ENCODE measurements around the gene PPDPF. TPM values are rescaled to one million over a fixed set of nuclear protein-coding genes. Genes with fewer than 3 reads are reported as not detected.

Gene PPDPF
- total RNA-seq, result 56.0 and 105 TPM in 2 replicates

GRCh38 chr20:63520504-63520933 lies at the start of gene PPDPF:
Gene PPDPF, plus strand, starts transcription at chr20:63520765. Its CDS starts 544 bp downstream, at chr20:63521309.

GRCh38 chr20:63471981-63472831 lies 48.4 kb upstream of the PPDPF start, which contains the start of gene KCNQ2:
Gene KCNQ2, minus strand, starts transcription at chr20:63472655. Its CDS starts 192 bp downstream, at chr20:63472463.

GRCh38 chr20:63498960-63499337 lies 21.6 kb upstream of the PPDPF start, which contains the start of gene EEF1A2:
Gene EEF1A2, minus strand, starts transcription at chr20:63499083. Its CDS starts 1,320 bp downstream, at chr20:63497763.

GRCh38 chr20:63536997-63537524 lies 16.5 kb downstream of the PPDPF start, which contains the start of gene PTK6:
Gene PTK6, minus strand, starts transcription at chr20:63537376. Its CDS starts 62 bp downstream, at chr20:63537314.

GRCh38 chr20:63547725-63548480 lies 27.3 kb downstream of the PPDPF start, which contains the start of gene SRMS:
Gene SRMS, minus strand, starts transcription at chr20:63547749. Its CDS starts 286 bp downstream, at chr20:63547463.

GRCh38 chr20:63553933-63554290 lies 33.3 kb downstream of the PPDPF start, which contains the start of gene FNDC11:
Gene FNDC11, plus strand, starts transcription at chr20:63554159. Its CDS starts 1,505 bp downstream, at chr20:63555664.

Other genes starting within 250 kb of the PPDPF start
- gene ARFGAP1, start 248.0 kb upstream of the PPDPF start, total RNA-seq, result 86.0 and 103 TPM in 2 replicates
- under 0.01 TPM in 2 replicates for gene COL20A1, start 227.6 kb upstream of the PPDPF start, total RNA-seq
- gene CHRNA4, start 159.4 kb upstream of the PPDPF start, total RNA-seq, result not detected in 2 replicates
- under 0.01 TPM in 1 of 2 replicates, not detected in the other for gene KCNQ2, start 48.1 kb upstream of the PPDPF start, total RNA-seq
- gene EEF1A2, start 21.7 kb upstream of the PPDPF start, total RNA-seq, result 0.87 and 8.6 TPM in 2 replicates
- 0.17 TPM in 1 of 2 replicates, not detected in the other for gene PTK6, start 16.6 kb downstream of the PPDPF start, total RNA-seq
- not detected in 2 replicates for gene SRMS, start 27.0 kb downstream of the PPDPF start, total RNA-seq
- 1.8 and 2.3 TPM in 2 replicates for gene FNDC11, start 33.4 kb downstream of the PPDPF start, total RNA-seq
- 49.3 and 67.3 TPM in 2 replicates for gene HELZ2, start 53.5 kb downstream of the PPDPF start, total RNA-seq
- gene GMEB2, start 106.3 kb downstream of the PPDPF start, total RNA-seq, result 10.6 and 14.4 TPM in 2 replicates
- gene STMN3, start 132.7 kb downstream of the PPDPF start, total RNA-seq, result 27.2 and 36.7 TPM in 2 replicates
- 12.2 and 14.7 TPM in 2 replicates for gene RTEL1, start 137.5 kb downstream of the PPDPF start, total RNA-seq
- 24.3 and 66.5 TPM in 2 replicates for gene TNFRSF6B, start 175.9 kb downstream of the PPDPF start, total RNA-seq
- 39.0 and 42.9 TPM in 2 replicates for gene ARFRP1, start 187.2 kb downstream of the PPDPF start, total RNA-seq
- gene ZGPAT, start 187.3 kb downstream of the PPDPF start, total RNA-seq, result 19.9 and 24.1 TPM in 2 replicates
- 6.1 and 9.3 TPM in 2 replicates for gene LIME1, start 215.9 kb downstream of the PPDPF start, total RNA-seq
- gene SLC2A4RG, start 219.0 kb downstream of the PPDPF start, total RNA-seq, result 39.1 and 85.3 TPM in 2 replicates